ENCODE data around the gene IL22RA2. TPM values are rescaled to one million over a fixed set of nuclear protein-coding genes. Genes with fewer than 3 reads are reported as not detected.

Gene IL22RA2, protein sequence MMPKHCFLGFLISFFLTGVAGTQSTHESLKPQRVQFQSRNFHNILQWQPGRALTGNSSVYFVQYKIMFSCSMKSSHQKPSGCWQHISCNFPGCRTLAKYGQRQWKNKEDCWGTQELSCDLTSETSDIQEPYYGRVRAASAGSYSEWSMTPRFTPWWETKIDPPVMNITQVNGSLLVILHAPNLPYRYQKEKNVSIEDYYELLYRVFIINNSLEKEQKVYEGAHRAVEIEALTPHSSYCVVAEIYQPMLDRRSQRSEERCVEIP
- total RNA-seq, result not detected
- long read RNA-seq, result 0 reads

- ATAC-seq, result no peak
- H3K4me1 ChIP-seq, result no peaks in the 10 kb centered on the region
- intact Hi-C loops (cut with DNase I), result no loop called here
- H3K27me3 ChIP-seq, result no peaks in the 10 kb centered on the region
- TF ChIP-seq, protein P1, sequence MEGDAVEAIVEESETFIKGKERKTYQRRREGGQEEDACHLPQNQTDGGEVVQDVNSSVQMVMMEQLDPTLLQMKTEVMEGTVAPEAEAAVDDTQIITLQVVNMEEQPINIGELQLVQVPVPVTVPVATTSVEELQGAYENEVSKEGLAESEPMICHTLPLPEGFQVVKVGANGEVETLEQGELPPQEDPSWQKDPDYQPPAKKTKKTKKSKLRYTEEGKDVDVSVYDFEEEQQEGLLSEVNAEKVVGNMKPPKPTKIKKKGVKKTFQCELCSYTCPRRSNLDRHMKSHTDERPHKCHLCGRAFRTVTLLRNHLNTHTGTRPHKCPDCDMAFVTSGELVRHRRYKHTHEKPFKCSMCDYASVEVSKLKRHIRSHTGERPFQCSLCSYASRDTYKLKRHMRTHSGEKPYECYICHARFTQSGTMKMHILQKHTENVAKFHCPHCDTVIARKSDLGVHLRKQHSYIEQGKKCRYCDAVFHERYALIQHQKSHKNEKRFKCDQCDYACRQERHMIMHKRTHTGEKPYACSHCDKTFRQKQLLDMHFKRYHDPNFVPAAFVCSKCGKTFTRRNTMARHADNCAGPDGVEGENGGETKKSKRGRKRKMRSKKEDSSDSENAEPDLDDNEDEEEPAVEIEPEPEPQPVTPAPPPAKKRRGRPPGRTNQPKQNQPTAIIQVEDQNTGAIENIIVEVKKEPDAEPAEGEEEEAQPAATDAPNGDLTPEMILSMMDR (IDR thresholded peaks at IDR 0.05), result no peak
- TF ChIP-seq POLR2A (IDR thresholded peaks at IDR 0.05), result no peak
- no peaks in the 10 kb centered on the region for H3K36me3 ChIP-seq
- 72% methylated on average over 4 of the region's 4 CpGs for WGBS (ENCODE audit: insufficient coverage, low coverage, low lambda C conversion rate, missing lambda C conversion rate)
- H3K9me3 ChIP-seq, result no peaks in the 10 kb centered on the region
- H3K4me3 ChIP-seq, result no peak within 1 kb of the TSS
- no peak for DNase-seq
- H3K27ac ChIP-seq, result no peak within 1 kb of the TSS
Observed at GRCh38 chr6:137173501-137173900, at the start of gene IL22RA2. IL22RA2 (minus strand) TSS chr6:137173644; CDS start chr6:137161749, 11,895 bp downstream.

DNA sequence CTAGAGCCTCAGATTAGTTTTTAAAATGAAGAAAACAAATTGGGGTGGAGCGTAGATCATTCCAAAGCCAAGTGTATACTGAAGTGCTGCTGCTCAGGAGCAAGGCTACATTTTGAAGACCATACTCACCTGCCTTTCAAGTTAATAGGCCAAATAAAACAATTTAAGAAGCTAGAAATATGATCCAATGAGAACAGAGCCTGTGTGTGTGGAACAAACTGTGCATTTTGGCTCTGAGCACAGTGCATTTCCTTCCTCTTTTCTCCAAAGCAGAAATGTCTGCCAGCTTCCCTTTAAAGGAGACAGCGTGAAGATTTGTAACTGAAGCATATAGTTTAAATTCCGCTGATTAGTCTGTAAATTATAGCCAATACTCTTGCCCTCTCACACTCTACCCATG is 48.9 kb upstream of the IL22RA2 start:
- H3K36me3 ChIP-seq, result no peaks in the 10 kb centered on the region
- H3K27me3 ChIP-seq, result no peaks in the 10 kb centered on the region
- H3K4me1 ChIP-seq, result peaks cover 0 to 12% (median 4%) of the 10 kb centered on the region in 4 donors
- intact Hi-C loops (cut with DNase I), result no loop called here
- WGBS (ENCODE audit: insufficient coverage, low coverage, low lambda C conversion rate, missing lambda C conversion rate), result 56% methylated on average over 3 of the region's 3 CpGs
- ATAC-seq (no peak), DNase-seq (no peak)
- no peak for TF ChIP-seq POLR2A (IDR thresholded peaks at IDR 0.05)
- TF ChIP-seq, protein P1 (IDR thresholded peaks at IDR 0.05), result no peak
- H3K9me3 ChIP-seq, result no peaks in the 10 kb centered on the region
- H3K27ac ChIP-seq, result peak overlapping the region; percentile 51 to 70 (median 52)
- H3K4me3 ChIP-seq, result no peak overlapping the region

GRCh38 chr6:137219664-137220252 is 46.3 kb upstream of the IL22RA2 start:
- no peak for TF ChIP-seq POLR2A (IDR thresholded peaks at IDR 0.05)
- TF ChIP-seq, protein P1 (IDR thresholded peaks at IDR 0.05), result no peak
- H3K4me1 ChIP-seq, result peaks cover 0 to 36% (median 12%) of the 10 kb centered on the region in 4 donors
- intact Hi-C loops (cut with DNase I), result no loop called here
- no peaks in the 10 kb centered on the region for H3K27me3 ChIP-seq
- DNase-seq (no peak), ATAC-seq (no peak)
- peak overlapping the region; percentile 94 to 99 (median 97) for H3K27ac ChIP-seq
- 60% methylated on average over 6 of the region's 6 CpGs for WGBS (ENCODE audit: insufficient coverage, low coverage, low lambda C conversion rate, missing lambda C conversion rate)
- peak overlapping the region; percentile 76 to 84 (median 79) for H3K4me3 ChIP-seq
- no peaks in the 10 kb centered on the region for H3K9me3 ChIP-seq
- no peaks in the 10 kb centered on the region for H3K36me3 ChIP-seq

DNA sequence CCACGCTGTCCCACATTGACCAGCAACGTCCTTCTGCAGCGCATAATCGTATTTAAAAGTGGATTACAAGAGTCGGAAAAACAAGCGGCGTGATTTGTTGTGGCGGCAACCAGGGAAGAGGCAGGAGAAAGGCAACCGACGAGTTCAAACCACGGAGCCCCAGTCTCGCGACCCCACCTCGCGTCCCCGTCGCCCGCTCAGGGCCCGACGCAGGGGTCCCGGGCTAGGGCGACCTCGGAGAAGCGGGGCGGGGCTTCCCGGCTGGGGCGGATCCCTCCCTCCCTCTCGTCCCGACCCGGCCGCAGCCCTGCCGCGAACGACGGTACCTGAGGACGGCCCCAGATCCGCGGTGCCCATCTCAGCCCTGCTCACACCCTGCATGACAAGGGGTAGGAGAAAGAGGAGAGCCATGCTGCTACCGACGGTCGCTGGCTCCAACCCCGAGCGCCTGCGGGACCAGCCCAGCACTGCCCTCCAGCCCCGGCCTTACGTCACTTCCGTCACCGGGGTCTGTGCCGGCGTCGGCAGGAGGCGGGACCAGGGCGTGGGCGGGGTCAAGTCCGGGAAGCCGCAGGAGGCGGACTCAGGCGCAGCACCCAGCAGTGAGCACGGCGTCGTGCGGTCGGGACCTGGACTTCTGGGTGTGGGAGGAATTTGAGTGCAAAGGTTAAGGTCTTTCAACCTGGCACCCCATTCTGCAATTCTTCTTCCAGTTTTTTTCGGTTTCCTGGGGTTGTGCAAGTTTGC is 45.6 kb upstream of the IL22RA2 start, which contains the start of gene IFNGR1:
Gene IFNGR1 (minus strand): TSS at position 469 of the 747 bp plus-strand sequence. CDS start 58 bp downstream, at position 411.
- peak; percentile 99 for TF ChIP-seq POLR2A (IDR thresholded peaks at IDR 0.05)
- TF ChIP-seq, protein P1 (IDR thresholded peaks at IDR 0.05), result no peak
- H3K27ac ChIP-seq, result peak within 1 kb of the TSS; percentile 94 to 99 (median 97)
- peaks cover 0 to 43% (median 12%) of the 10 kb centered on the region in 4 donors for H3K4me1 ChIP-seq
- intact Hi-C loops (cut with DNase I), result no loop called here
- H3K4me3 ChIP-seq, result peak within 1 kb of the TSS; percentile 76 to 84 (median 79)
- DNase-seq (peak; percentile 99 to 100 (median 100)), ATAC-seq (peak; percentile 85 to 96 (median 93))
- no peaks in the 10 kb centered on the region for H3K36me3 ChIP-seq
- no peaks in the 10 kb centered on the region for H3K9me3 ChIP-seq
- WGBS (ENCODE audit: insufficient coverage, low coverage, low lambda C conversion rate, missing lambda C conversion rate), result 0% methylated on average over 9 of the region's 64 CpGs
- no peaks in the 10 kb centered on the region for H3K27me3 ChIP-seq
